T47D (cell line): ENCODE measurements around the gene PRKACA.

Source experiments
- DNase-seq, 2 experiments: peaks; one replicate each; pipeline versions ENCODE4 v3.0.0 to v3.0.0-alpha.2; 2011 to 2012; ENCODE audit warnings: low read depth in 1 of 2, low spot score in 1 of 2
- JUND ChIP-seq: IDR thresholded peaks from 2 replicates; pipeline ENCODE4 v1.6.1; 2012; ENCODE audit warnings: low read depth
- in situ Hi-C: cut with HindIII; loops from 2 replicates; pipeline ENCODE4 v1.10.0; 2016; ENCODE audit warnings: low sequenced_read_pairs, low pct_unique_long_range_greater_than_20kb

Gene PRKACA

GRCh38 chr19:14119644-14120496 lies 2.3 kb upstream of the PRKACA start:
- DNase-seq, result no peak
- TF ChIP-seq JUND, result no peak
- in situ Hi-C loops, result no loop called here

GRCh38 chr19:14119146-14119545 lies 1.6 kb upstream of the PRKACA start:
- TF ChIP-seq JUND, result no peak
- in situ Hi-C loops, result no loop called here

GRCh38 chr19:14118165-14119051 lies 846 bp upstream of the PRKACA start:
- peak in 1 of 2 experiments; percentile 40 for DNase-seq
- in situ Hi-C loops, result no loop called here
- TF ChIP-seq JUND, result no peak

More at GRCh38 chr19:14119146-14119545, 1.6 kb upstream of the PRKACA start:
- no peak for DNase-seq

GRCh38 chr19:14116918-14117578 lies 514 bp downstream of the PRKACA start:
- no peak for DNase-seq
- in situ Hi-C loops, result no loop called here
- no peak for TF ChIP-seq JUND

- in situ Hi-C loops, result no loop called here
- TF ChIP-seq JUND, result no peak
- no peak for DNase-seq
These were observed 1.0 kb downstream of the PRKACA start for GRCh38 chr19:14116525-14116917.

- DNase-seq, result no peak
- in situ Hi-C loops, result no loop called here
- TF ChIP-seq JUND, result no peak
These were observed 1.8 kb downstream of the PRKACA start for GRCh38 chr19:14115756-14116155.

GRCh38 chr19:14114854-14115253 lies 2.7 kb downstream of the PRKACA start:
- peak in 1 of 2 experiments; percentile 47 for DNase-seq
- in situ Hi-C loops, result no loop called here
- no peak for TF ChIP-seq JUND

- in situ Hi-C loops, result no loop called here
- no peak for TF ChIP-seq JUND
- no peak for DNase-seq
These were observed 3.1 kb downstream of the PRKACA start for GRCh38 chr19:14114439-14114838.

GRCh38 chr19:14113762-14114414 lies 3.7 kb downstream of the PRKACA start:
- in situ Hi-C loops, result no loop called here
- peak in 1 of 2 experiments; percentile 52 for DNase-seq
- TF ChIP-seq JUND, result no peak

- no peak for TF ChIP-seq JUND
- no peak for DNase-seq
- in situ Hi-C loops, result no loop called here
These were observed 4.7 kb downstream of the PRKACA start for GRCh38 chr19:14112809-14113385.

GRCh38 chr19:14112051-14112808 lies 5.3 kb downstream of the PRKACA start:
- in situ Hi-C loops, result no loop called here
- no peak for TF ChIP-seq JUND
- DNase-seq, result peak in 1 of 2 experiments; percentile 55
